ENCODE results near the gene PSMF1. TPM values are rescaled to one million over a fixed set of nuclear protein-coding genes. Genes with fewer than 3 reads are reported as not detected.

The PSMF1 gene
- total RNA-seq, 1 experiment from 2014 or later = 90.8 TPM

DNA sequence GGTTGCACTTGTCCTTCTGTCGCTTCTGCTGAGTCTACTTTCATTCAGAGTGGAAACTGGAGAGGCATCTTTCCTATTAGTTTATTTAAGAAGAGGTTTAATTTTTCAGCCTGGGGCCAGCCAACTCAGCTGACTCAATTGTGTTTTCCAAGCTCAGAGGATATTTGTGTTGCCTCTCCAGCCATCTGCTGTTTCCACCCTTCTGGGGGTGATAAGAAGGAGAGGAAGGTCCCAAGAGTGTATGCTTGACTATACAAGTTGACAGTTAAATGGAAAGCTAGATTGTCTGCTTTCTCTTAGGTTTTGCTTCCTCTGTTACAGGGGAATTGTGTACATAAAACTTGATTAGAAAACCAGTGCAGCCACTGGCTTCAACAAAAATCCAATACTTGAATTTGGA is 3.0 kb downstream of the PSMF1 start:
- Histone ChIP-seq H3K18ac (ENCODE audit: insufficient read length, low read depth, low read length) (no peak overlapping the region), H2BK20ac (ENCODE audit: low read depth, low read length, poor library complexity, severe bottlenecking) (no peak overlapping the region), H4K20me1 (ENCODE audit: control insufficient read depth, insufficient read depth, insufficient read length) (no peaks in the 10 kb centered on the region), H3K4me2 (ENCODE audit: insufficient read depth, insufficient read length, low read length) (no peak overlapping the region), H2BK5ac (ENCODE audit: insufficient read length, low read length) (no peak overlapping the region), H3K56ac (ENCODE audit: insufficient read length, low read depth, low read length) (no peak overlapping the region), H3K27ac (ENCODE audit: insufficient read length, low read depth, low read length) (no peak overlapping the region), H3K27me3 (ENCODE audit: insufficient read depth, low read length) (no peaks in the 10 kb centered on the region), H4K8ac (replicated peaks; ENCODE audit: insufficient read length, low read depth, low read length) (no peak overlapping the region), H3K79me1 (ENCODE audit: insufficient read depth, low read depth, low read length, poor library complexity, severe bottlenecking) (peaks cover 12% of the 10 kb centered on the region), H3K9me3 (ENCODE audit: control insufficient read depth, low read depth, low read length) (no peaks in the 10 kb centered on the region), H4K5ac (ENCODE audit: insufficient read length, low read depth, low read length) (no peak overlapping the region), H4K91ac (ENCODE audit: insufficient read length, low read depth, low read length) (no peak overlapping the region), H2BK15ac (ENCODE audit: low read depth, low read length) (no peak overlapping the region), H2BK12ac (ENCODE audit: insufficient read length, low read depth, low read length) (no peak overlapping the region), H3K79me2 (ENCODE audit: insufficient read depth, low read length) (peaks cover 14% of the 10 kb centered on the region; the same call in 1 of the 2 replicates), H3K23ac (ENCODE audit: insufficient read length, low read depth, low read length) (no peak overlapping the region), H2AK5ac (ENCODE audit: insufficient read length, low read length) (no peak overlapping the region), H2BK120ac (ENCODE audit: low read depth, low read length, poor library complexity, severe bottlenecking) (no peak overlapping the region), H3K4me1 (ENCODE audit: insufficient read depth, low read length) (peaks cover 4% of the 10 kb centered on the region; the same call in 1 of the 2 replicates), H3K9ac (ENCODE audit: extremely low read depth, insufficient read length, low read length) (no peak overlapping the region), H3T11ph (ENCODE audit: low read length) (no peak overlapping the region), H3K4ac (ENCODE audit: low read depth, low read length) (no peak overlapping the region), H3K23me2 (ENCODE audit: insufficient read length, low read depth, low read length, poor library complexity, severe bottlenecking) (peaks cover 5% of the 10 kb centered on the region), H2AFZ (ENCODE audit: low read length) (no peak overlapping the region), H3K14ac (ENCODE audit: insufficient read depth, low read length) (no peak overlapping the region)
- Mint-ChIP-seq H3K9me3 (no peaks in the 10 kb centered on the region; a peak in 1 of 5 replicates), H3K4me1 (peaks cover 28 to 29% of the 10 kb centered on the region in 2 experiments), H3K27me3 (ENCODE audit: low read depth) (peaks cover 3% of the 10 kb centered on the region), H3K27ac (no peak overlapping the region; a peak in 1 of 7 replicates), H3K36me3 (ENCODE audit: insufficient read depth in 1 of 3, low read depth in 3 of 3) (peaks cover 13 to 44% (median 41%) of the 10 kb centered on the region in 3 experiments; a peak in 6 of 7 replicates), H3K4me3 (no peak overlapping the region)
- DNase-seq = no peak
- TF ChIP-seq, protein P1, sequence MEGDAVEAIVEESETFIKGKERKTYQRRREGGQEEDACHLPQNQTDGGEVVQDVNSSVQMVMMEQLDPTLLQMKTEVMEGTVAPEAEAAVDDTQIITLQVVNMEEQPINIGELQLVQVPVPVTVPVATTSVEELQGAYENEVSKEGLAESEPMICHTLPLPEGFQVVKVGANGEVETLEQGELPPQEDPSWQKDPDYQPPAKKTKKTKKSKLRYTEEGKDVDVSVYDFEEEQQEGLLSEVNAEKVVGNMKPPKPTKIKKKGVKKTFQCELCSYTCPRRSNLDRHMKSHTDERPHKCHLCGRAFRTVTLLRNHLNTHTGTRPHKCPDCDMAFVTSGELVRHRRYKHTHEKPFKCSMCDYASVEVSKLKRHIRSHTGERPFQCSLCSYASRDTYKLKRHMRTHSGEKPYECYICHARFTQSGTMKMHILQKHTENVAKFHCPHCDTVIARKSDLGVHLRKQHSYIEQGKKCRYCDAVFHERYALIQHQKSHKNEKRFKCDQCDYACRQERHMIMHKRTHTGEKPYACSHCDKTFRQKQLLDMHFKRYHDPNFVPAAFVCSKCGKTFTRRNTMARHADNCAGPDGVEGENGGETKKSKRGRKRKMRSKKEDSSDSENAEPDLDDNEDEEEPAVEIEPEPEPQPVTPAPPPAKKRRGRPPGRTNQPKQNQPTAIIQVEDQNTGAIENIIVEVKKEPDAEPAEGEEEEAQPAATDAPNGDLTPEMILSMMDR (conservative IDR thresholded peaks at IDR 0.05) = no peak
- no CpG with 5 or more reads among the region's 1 CpG for WGBS (ENCODE audit: extremely low coverage, insufficient read length, low lambda C conversion rate)
